Keratinocyte (primary cell): Measurements from ENCODE around the gene ZNF605.

Experiments
- EZH2 ChIP-seq: IDR thresholded peaks from one replicate; pipeline ENCODE4 v1.6.1; 2012; ENCODE audit warnings: inconsistent platforms, mild to moderate bottlenecking, low read length, moderate library complexity
- TF ChIP-seq, protein P1 (sequence below), 3 experiments: IDR thresholded peaks in 1 of 3; conservative IDR thresholded peaks in 1 of 3; optimal IDR thresholded peaks in 1 of 3; 2 replicates in 2 of 3; 3 replicates in 1 of 3; pipeline versions ENCODE3 to v1.5.1; 2011; ENCODE audit warnings: low read length in 3 of 3, mild to moderate bottlenecking in 3 of 3, moderate library complexity in 2 of 3, control low read depth in 1 of 3, inconsistent platforms in 1 of 3; ENCODE audit not compliant: insufficient read depth in 2 of 3; ENCODE audit errors: extremely low read depth in 1 of 3

DNA sequence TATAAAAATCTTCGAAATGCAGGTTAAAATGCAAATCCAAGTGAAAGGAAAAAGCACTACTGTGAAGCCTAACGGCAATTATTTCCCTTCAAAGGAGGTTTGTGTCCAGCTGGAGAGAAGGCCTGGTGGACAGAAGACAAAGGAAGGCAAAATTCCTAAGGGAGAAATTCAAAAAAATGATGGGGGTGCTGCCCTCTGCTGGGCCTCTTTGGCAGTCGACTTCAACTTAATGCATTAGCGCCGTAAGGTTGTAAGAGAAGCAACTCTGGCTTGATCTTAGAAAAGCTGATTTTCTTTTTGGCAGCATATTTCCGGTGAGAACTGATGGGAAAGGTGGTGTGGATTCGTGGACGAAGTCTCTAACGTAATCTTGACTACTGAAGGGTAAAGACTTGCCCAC is 34.4 kb downstream of the ZNF605 start:
- TF ChIP-seq, protein P1, sequence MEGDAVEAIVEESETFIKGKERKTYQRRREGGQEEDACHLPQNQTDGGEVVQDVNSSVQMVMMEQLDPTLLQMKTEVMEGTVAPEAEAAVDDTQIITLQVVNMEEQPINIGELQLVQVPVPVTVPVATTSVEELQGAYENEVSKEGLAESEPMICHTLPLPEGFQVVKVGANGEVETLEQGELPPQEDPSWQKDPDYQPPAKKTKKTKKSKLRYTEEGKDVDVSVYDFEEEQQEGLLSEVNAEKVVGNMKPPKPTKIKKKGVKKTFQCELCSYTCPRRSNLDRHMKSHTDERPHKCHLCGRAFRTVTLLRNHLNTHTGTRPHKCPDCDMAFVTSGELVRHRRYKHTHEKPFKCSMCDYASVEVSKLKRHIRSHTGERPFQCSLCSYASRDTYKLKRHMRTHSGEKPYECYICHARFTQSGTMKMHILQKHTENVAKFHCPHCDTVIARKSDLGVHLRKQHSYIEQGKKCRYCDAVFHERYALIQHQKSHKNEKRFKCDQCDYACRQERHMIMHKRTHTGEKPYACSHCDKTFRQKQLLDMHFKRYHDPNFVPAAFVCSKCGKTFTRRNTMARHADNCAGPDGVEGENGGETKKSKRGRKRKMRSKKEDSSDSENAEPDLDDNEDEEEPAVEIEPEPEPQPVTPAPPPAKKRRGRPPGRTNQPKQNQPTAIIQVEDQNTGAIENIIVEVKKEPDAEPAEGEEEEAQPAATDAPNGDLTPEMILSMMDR (optimal IDR thresholded peaks at IDR 0.05 in 1 of 3, IDR thresholded peaks at IDR 0.05 in 1 of 3, conservative IDR thresholded peaks at IDR 0.05 in 1 of 3; ENCODE audit: extremely low read depth in 1 of 3, insufficient read depth in 2 of 3, low read length in 3 of 3) = no peak
- TF ChIP-seq EZH2 = no peak
